HG02973 (cell line): Measurements from ENCODE around the gene GAS2.

ENCODE experiments used
- ATAC-seq: cut with Tn5 transposase; IDR thresholded peaks from one replicate; pipeline ENCODE4 v1.9.1; 2021; ENCODE audit warnings: moderate library complexity; ENCODE audit not compliant: unreplicated experiment

GAS2 gene

GRCh38 chr11:22786475-22786874 is 120.1 kb downstream of the GAS2 start:
- peak; percentile 82 for ATAC-seq

GRCh38 chr11:22787055-22787454 is 120.6 kb downstream of the GAS2 start:
- no peak for ATAC-seq

DNA sequence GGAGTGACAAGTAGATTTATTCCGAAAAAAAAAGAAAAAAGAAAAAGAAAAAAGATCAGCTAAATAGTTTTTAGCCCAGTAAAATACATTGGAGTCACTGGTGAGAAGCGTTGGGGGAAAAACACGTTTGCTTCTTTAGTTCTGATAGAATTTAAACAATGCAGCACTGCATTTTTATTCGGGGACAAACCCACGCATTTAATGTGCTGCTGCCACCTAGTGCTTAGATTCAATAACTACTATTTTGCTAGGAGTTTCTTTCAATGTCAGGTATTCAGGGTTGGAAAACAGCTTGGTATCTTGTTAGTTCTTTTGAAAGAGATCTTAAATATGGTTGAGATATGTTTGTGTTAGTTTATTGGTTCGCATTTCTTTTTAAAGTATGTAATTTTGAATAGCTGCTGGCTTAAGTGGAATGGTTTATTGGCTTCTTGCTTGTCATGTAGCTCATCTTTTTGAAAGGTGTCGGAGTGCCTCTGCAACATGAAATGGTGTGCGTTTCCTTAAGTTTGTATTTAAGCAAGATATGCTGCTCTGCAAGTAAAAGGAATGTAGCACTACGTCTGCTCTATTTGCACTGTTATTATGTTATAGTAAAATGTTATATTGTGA is 121.2 kb downstream of the GAS2 start:
- ATAC-seq = no peak

DNA sequence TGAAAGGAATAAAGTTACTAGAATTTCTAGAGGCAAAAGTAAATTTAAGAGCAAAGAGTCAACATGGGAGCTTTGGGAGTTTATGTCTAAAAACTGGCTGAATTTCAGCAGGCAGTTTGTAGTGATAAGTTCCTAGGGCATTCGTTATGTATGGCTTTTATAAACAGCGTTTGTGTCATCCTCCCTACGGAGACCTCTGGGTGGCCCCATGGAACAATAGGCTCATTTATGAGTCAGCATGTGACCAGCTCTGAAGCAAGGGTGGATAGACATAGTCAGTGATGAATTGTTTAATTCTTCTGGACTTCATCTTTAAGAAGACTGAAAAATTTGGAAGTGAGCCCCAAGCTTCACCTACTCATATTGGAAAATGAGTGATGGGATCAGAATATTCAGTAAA is 126.1 kb downstream of the GAS2 start:
- no peak for ATAC-seq

- no peak for ATAC-seq
Measured at GRCh38 chr11:22795914-22796313, 129.5 kb downstream of the GAS2 start.

- no peak for ATAC-seq
Measured at GRCh38 chr11:22797047-22797446, 130.6 kb downstream of the GAS2 start.

- no peak for ATAC-seq
Measured at GRCh38 chr11:22798901-22799300, 132.5 kb downstream of the GAS2 start.

GRCh38 chr11:22800482-22800881 is 134.1 kb downstream of the GAS2 start:
- ATAC-seq = no peak

DNA sequence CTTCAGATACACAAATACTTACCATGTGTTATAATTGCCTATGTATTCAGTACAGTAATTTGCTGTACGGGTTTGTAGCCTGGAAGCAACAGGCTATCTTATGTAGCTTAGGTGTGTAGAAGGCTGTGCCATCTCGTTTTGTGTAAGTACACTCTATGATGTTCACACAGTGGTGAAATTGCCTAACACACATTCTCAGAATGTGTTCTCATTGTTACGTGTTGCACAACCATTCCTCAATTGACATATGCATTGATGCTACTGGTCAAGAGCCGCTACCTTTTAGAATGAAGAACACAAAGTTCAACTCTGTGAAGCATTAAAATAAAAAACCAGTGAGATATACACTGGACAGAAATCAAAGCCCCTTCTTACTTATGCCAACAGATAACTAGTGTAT is 136.4 kb downstream of the GAS2 start:
- ATAC-seq = no peak

DNA sequence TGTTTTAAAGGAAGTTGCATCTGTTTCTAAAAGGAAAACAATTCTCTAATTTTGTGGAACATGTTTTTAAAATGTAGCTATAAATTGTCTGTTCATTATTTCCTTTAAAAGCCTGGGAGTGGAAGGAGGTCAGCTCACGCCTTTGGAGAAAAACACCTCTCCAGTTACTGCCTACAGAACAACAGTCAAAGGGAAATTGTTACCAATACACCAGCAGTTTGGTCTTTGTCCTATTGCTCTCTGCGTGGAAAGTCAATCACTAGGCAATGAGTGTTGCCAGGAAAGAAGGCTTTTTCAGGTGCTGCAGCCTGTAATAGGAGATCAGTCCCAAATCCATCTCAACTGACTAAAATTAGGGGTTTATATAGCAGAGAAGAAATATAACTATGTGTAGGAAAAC is 141.0 kb downstream of the GAS2 start:
- no peak for ATAC-seq

DNA sequence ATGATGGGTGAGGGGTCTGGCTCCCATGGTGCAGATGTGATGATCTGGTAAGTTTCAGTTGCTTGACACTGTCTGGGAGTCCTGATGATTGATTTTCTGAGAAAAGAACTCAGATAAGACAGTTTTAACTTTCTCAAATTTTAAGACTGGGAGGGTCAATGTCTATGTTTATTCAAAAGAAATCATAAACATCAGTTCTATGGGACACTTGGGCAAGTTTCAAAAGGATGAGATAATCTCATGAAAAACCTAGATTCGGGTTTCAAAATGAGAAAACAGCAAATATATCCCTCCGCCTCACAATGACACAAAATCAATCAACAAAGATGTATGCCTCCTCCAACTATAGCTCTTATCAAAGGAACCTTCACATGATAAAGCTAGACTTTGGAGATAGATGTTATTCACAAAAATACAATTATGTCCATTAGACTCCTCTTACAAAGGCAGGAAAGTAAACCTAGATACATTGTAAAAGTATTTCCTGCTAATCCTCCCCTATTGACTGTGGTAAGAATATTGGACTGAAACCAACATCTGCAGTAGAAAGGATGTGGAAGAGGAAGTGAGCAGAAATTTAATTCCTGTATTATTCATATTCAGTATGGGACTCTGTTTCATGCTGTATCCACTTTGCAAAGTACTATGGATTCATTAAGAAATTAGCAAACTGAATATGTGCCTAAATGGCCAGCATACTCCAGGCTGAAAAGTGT is 141.6 kb downstream of the GAS2 start:
- ATAC-seq = peak; percentile 98

DNA sequence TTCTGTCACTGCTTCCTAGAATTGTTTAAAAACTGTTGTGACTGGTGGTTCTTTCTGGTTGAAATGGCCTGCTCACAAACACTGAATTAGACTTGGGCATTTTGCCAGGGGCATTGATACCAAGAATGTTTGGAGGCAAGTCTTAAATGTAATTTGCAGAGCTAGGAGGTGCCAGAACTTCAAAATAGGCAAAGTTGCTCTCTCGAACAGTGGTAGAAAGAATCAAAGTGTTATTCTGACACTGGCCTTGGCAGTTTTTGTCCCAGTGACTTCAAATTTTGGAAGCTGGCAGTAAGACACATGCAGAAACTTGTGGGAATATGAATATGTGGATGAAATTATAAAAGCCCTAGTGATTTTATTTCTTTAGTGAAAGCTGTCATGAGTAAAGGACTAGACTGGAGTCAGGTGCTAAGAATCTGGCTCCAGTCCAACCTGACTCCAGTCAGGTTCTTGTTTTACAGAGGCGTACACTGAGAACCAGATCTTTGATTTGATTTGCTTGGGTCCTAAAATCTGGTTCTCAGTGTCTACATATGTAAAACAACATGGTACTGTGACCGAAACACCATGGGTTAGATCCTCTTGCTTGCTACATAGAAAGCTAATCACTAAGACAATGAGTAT is 142.3 kb downstream of the GAS2 start:
- peak; percentile 13 for ATAC-seq

DNA sequence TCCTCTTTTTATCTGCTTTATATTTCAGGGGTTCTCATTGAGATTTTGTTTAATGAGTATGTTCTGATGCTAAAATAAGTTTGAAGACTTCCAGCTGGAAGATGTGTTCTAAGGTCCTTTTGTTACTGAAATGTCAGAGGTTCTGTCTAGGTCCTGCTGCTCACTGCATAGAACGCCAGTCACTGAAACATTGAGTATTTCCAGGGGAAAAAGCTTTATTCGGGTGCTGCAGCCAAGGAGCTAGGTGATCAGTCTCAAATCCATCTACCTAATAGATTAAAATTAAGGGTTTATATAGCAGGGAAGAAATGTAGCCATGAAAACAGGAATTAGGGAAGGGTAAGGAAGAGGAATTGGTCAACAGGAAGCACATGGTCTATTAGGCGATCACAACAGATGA is 143.5 kb downstream of the GAS2 start:
- ATAC-seq = no peak

DNA sequence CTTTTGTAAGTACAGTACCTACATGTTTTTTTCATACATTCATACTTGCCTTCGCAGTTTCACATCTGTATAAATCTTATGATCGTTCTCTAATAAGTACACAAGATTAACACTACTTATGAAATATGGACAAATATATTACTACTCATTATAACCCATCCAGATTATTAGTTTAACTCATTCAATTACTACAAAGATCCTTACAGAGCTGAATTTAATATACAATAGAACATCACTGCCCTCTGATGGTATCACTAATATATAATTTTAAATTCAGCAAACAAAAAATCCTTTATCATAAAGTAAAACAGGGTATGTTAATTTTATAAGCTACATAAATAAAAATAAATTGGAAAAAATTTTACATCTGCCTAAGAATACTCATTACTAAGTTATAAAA is 155.8 kb downstream of the GAS2 start:
- no peak for ATAC-seq

DNA sequence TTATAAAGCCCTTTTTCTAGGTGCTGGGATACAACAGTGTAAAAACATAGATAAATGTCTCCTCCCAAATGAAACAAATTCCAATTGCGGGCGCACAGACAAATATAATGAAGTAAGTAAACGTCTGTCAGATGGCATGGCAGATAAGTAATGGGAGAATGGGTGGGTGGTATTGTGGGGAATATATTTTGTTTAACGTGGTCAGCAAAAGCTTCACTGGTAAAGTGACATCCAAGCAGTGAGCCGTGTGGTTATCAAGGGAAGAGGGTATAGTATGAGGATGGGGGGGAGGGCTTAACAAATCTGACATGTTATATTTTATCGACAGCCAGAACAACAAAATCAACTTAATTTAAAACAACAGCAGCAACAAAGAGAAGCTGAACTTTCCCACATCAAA is 162.0 kb downstream of the GAS2 start:
- ATAC-seq = no peak

DNA sequence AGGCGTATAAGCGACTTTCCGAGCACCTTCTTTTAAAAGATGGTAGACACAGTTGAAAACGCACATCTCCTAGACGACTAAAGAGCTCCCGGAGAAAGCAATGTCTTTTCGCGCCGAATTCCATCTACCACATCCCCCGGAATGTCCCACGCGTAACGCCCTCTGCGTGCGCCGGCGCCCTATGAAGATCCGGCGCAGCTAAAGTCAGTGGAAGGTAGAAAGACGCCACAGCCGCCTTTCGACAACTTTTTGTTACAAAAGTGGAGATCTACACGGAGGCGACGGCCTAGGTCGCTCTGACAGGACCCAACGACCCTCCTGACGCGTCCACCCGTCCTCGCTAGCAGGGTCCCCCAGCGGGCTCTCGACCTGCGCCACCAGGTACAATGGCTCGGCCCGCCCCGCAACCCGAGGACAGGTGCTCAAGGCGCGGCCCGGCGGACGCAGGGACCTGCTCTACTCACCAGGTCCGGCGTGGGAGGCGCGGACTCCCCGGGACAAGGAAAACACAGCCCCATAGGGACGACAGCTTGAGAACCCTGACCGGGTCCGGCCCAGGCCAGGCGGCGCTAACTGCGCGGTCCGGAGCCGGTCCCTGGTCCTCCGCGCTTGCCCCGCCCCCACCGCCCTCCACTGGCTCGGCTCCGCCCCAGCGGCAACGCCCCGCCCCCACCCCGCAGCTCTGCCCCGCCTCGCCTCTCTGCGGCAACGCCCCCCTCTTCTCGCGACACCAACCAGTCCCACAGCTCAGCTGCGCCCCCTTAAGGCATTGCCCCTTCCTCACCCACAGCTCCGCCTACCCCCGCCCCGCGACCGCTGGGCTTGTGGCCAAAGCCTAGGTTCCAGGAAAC is 163.0 kb downstream of the GAS2 start, which contains the start of gene SVIP:
TSS of gene SVIP (minus strand) at position 571 of the 851 bp plus-strand sequence. CDS start at position 518, 53 bp downstream.
- peak; percentile 91 for ATAC-seq

- ATAC-seq = no peak
Measured at GRCh38 chr11:22830082-22830414, 163.6 kb downstream of the GAS2 start.

GRCh38 chr11:22832315-22833015 is 166.1 kb downstream of the GAS2 start:
- no peak for ATAC-seq

GRCh38 chr11:22846726-22847125 is 180.3 kb downstream of the GAS2 start:
- ATAC-seq = no peak

DNA sequence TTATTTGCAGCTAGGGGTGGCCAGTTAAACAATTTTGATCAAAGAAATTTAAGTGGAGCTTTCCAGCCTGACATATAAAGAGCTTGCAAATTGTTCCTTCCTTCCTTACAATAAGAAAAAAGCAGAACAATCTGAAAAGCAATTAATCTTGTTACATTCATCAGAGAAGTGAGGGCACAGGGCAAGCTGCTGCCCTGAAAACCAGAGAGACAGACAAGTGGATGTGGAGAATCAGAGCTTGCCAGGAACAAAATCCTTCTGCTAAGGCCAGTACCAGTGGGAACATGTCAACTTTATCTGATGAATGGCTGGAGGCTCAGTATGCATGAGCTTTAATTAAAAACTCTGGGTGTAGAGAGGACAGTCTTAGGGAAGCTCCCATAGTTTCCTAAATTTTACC is 185.1 kb downstream of the GAS2 start:
- ATAC-seq = no peak

DNA sequence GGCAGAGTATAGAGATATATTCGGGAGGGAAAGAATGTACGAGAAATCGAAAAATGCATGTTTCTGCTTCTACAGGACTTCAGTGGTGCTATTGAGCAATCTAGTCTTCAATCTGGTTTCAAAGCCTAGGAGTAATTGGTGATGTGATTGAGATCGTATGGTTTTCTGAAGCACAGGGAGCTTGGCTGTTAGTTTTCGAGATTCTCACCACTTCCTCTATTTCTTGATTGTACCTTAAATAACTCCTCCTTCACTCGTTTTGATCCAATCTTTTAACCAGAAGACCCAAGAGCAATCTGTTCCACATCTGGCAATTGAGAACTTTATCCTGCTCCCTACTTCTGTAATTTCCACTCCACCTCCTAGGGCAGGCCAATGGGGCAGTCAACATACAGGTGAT is 193.3 kb downstream of the GAS2 start:
- ATAC-seq = no peak
